ENCODE data around the gene ACAP1.

Gene ACAP1

GRCh38 chr17:7336240-7337175 lies at the start of gene ACAP1:
Gene ACAP1, plus strand, starts transcription at chr17:7336529. Its CDS starts 206 bp downstream, at chr17:7336735.
- peak; percentile 40 to 83 (median 66) for DNase-seq

- no peak for DNase-seq
Measured at GRCh38 chr17:7289256-7290032, 46.9 kb upstream of the ACAP1 start.

- DNase-seq = no peak
Measured at GRCh38 chr17:7290166-7290565, 46.2 kb upstream of the ACAP1 start.

- no peak for DNase-seq
Measured at GRCh38 chr17:7290685-7291084, 45.6 kb upstream of the ACAP1 start.

- DNase-seq = no peak
Measured at GRCh38 chr17:7292194-7292593, 44.1 kb upstream of the ACAP1 start.

- DNase-seq = no peak
Measured at GRCh38 chr17:7292729-7293128, 43.6 kb upstream of the ACAP1 start.

GRCh38 chr17:7293159-7293558 lies 43.2 kb upstream of the ACAP1 start:
- no peak for DNase-seq

- DNase-seq = no peak
Measured at GRCh38 chr17:7293816-7294613, 42.3 kb upstream of the ACAP1 start.

GRCh38 chr17:7294614-7295153 lies 41.6 kb upstream of the ACAP1 start, which contains the start of gene YBX2:
Gene YBX2, minus strand, starts transcription at chr17:7294639. Its CDS starts 139 bp downstream, at chr17:7294500.
- peak; percentile 26 to 44 (median 31) for DNase-seq

GRCh38 chr17:7295230-7296180 lies 40.8 kb upstream of the ACAP1 start:
- DNase-seq = no peak

GRCh38 chr17:7296189-7296861 lies 40.0 kb upstream of the ACAP1 start:
- peak; percentile 34 to 44 (median 37) for DNase-seq

- no peak for DNase-seq
Measured at GRCh38 chr17:7304179-7304578, 32.1 kb upstream of the ACAP1 start.

GRCh38 chr17:7306911-7307685 lies 29.2 kb upstream of the ACAP1 start, which contains the start of gene EIF5A:
Gene EIF5A, plus strand, starts transcription at chr17:7307628. Its CDS starts 2,008 bp downstream, at chr17:7309636.
- peak; percentile 99 to 100 (median 100) for DNase-seq

GRCh38 chr17:7307686-7308624 lies 28.4 kb upstream of the ACAP1 start:
- peak; percentile 43 to 61 (median 56) for DNase-seq

GRCh38 chr17:7308625-7309433 lies 27.5 kb upstream of the ACAP1 start:
- peak; percentile 71 to 78 (median 73) for DNase-seq

- DNase-seq = no peak
Measured at GRCh38 chr17:7309628-7310027, 26.7 kb upstream of the ACAP1 start.

GRCh38 chr17:7311110-7311705 lies 25.1 kb upstream of the ACAP1 start:
- DNase-seq = no peak
